H9 (cell line): Measurements from ENCODE around the gene TLK2. TPM values are rescaled to one million over a fixed set of nuclear protein-coding genes. Genes with fewer than 3 reads are reported as not detected.

Experiments
- DNase-seq: peaks from one replicate; pipeline ENCODE4 v3.0.0-alpha.2; 2017
- H2AFZ ChIP-seq: one replicate; pipeline ENCODE4 v1.6.1; 2013; ENCODE audit warnings: mild to moderate bottlenecking, low read length, control low read depth, moderate library complexity
- H2AK5ac ChIP-seq: 2 replicates; pipeline ENCODE4 v1.6.1; 2013; ENCODE audit warnings: low read length, control low read depth, mixed read lengths; ENCODE audit not compliant: insufficient read length
- H2BK120ac ChIP-seq: one replicate; pipeline ENCODE4 v1.6.1; 2013; ENCODE audit warnings: low read depth, mild to moderate bottlenecking, low read length, control low read depth, inconsistent platforms; ENCODE audit not compliant: poor library complexity, severe bottlenecking
- H2BK12ac ChIP-seq: 2 replicates; pipeline ENCODE4 v1.6.1; 2013; ENCODE audit warnings: low read length, control low read depth, mixed read lengths, low read depth; ENCODE audit not compliant: insufficient read length
- H2BK15ac ChIP-seq: 2 replicates; pipeline ENCODE4 v1.6.1; 2013; ENCODE audit warnings: low read depth, low read length, control low read depth
- H2BK20ac ChIP-seq: one replicate; pipeline ENCODE4 v1.6.1; 2013; ENCODE audit warnings: low read depth, mild to moderate bottlenecking, low read length, control low read depth, inconsistent platforms; ENCODE audit not compliant: poor library complexity, severe bottlenecking
- H2BK5ac ChIP-seq: 2 replicates; pipeline ENCODE4 v1.6.1; 2013; ENCODE audit warnings: low read length, control low read depth, mixed read lengths; ENCODE audit not compliant: insufficient read length
- H3K14ac ChIP-seq: 2 replicates; pipeline ENCODE4 v1.6.1; 2013; ENCODE audit warnings: low read length, control low read depth; ENCODE audit not compliant: insufficient read depth
- H3K18ac ChIP-seq: 2 replicates; pipeline ENCODE4 v1.6.1; 2013; ENCODE audit warnings: low read depth, mild to moderate bottlenecking, mixed read lengths, low read length, control low read depth; ENCODE audit not compliant: insufficient read length
- H3K23ac ChIP-seq: 2 replicates; pipeline ENCODE4 v1.6.1; 2013; ENCODE audit warnings: low read length, control low read depth, mixed read lengths, low read depth; ENCODE audit not compliant: insufficient read length
- H3K23me2 ChIP-seq: 2 replicates; pipeline ENCODE4 v1.6.1; 2013; ENCODE audit warnings: low read depth, mild to moderate bottlenecking, mixed read lengths, low read length, control low read depth; ENCODE audit not compliant: insufficient read length, poor library complexity, severe bottlenecking
- H3K27ac ChIP-seq: 2 replicates; pipeline ENCODE4 v1.5.1; 2013; ENCODE audit warnings: low read length, control low read depth, mixed read lengths, low read depth; ENCODE audit not compliant: insufficient read length
- H3K27me3 ChIP-seq: 2 replicates; pipeline ENCODE4 v1.6.1; 2013; ENCODE audit warnings: low read length, control low read depth, inconsistent platforms; ENCODE audit not compliant: insufficient read depth
- H3K4ac ChIP-seq: 2 replicates; pipeline ENCODE4 v1.6.1; 2013; ENCODE audit warnings: low read depth, mild to moderate bottlenecking, control low read depth, inconsistent platforms, low read length, moderate library complexity
- H3K4me1 ChIP-seq: 2 replicates; pipeline ENCODE4 v1.6.1; 2013; ENCODE audit warnings: low read length, control low read depth, inconsistent platforms; ENCODE audit not compliant: insufficient read depth
- H3K4me2 ChIP-seq: 2 replicates; pipeline ENCODE4 v1.6.1; 2013; ENCODE audit warnings: low read length, control low read depth, mixed read lengths; ENCODE audit not compliant: insufficient read length, insufficient read depth
- H3K56ac ChIP-seq: 2 replicates; pipeline ENCODE4 v1.6.1; 2013; ENCODE audit warnings: low read depth, mild to moderate bottlenecking, mixed read lengths, low read length, control low read depth; ENCODE audit not compliant: insufficient read length
- H3K79me1 ChIP-seq: 2 replicates; pipeline ENCODE4 v1.6.1; 2013; ENCODE audit warnings: low read depth, mild to moderate bottlenecking, moderate library complexity, low read length, control low read depth, inconsistent platforms; ENCODE audit not compliant: insufficient read depth, poor library complexity, severe bottlenecking
- H3K79me2 ChIP-seq: 2 replicates; pipeline ENCODE4 v1.6.1; 2013; ENCODE audit warnings: low read length, control low read depth, inconsistent platforms; ENCODE audit not compliant: insufficient read depth
- H3K9ac ChIP-seq: 2 replicates; pipeline ENCODE4 v1.6.1; 2013; ENCODE audit warnings: low read length, control low read depth, mixed read lengths; ENCODE audit not compliant: insufficient read length; ENCODE audit errors: extremely low read depth
- H3K9me3 ChIP-seq: one replicate; pipeline ENCODE4 v1.6.1; 2013; ENCODE audit warnings: low read depth, low read length, inconsistent platforms; ENCODE audit not compliant: control insufficient read depth
- H3T11ph ChIP-seq: one replicate; pipeline ENCODE4 v1.6.1; 2013; ENCODE audit warnings: mild to moderate bottlenecking, low read length, control low read depth, inconsistent platforms
- H4K20me1 ChIP-seq: one replicate; pipeline ENCODE4 v1.6.1; 2013; ENCODE audit not compliant: control insufficient read depth, insufficient read length, insufficient read depth
- H4K5ac ChIP-seq: 2 replicates; pipeline ENCODE4 v1.6.1; 2013; ENCODE audit warnings: low read depth, mild to moderate bottlenecking, mixed read lengths, low read length, control low read depth; ENCODE audit not compliant: insufficient read length
- H4K8ac ChIP-seq: replicated peaks from 2 replicates; pipeline ENCODE4 v1.6.1; 2013; ENCODE audit warnings: low read length, control low read depth, mixed read lengths, low read depth; ENCODE audit not compliant: insufficient read length
- H4K91ac ChIP-seq: 2 replicates; pipeline ENCODE4 v1.6.1; 2013; ENCODE audit warnings: low read depth, mild to moderate bottlenecking, moderate library complexity, mixed read lengths, low read length, control low read depth; ENCODE audit not compliant: insufficient read length
- H3K27ac Mint-ChIP-seq, 3 experiments: 2 replicates in 2 of 3; 3 replicates in 1 of 3; pipeline ENCODE4 v1.8.0; 2020 to 2021; ENCODE audit warnings: mixed read lengths in 3 of 3, mild to moderate bottlenecking in 1 of 3, moderate library complexity in 1 of 3
- H3K27me3 Mint-ChIP-seq: 2 replicates; pipeline ENCODE4 v1.8.0; 2021; ENCODE audit warnings: low read depth, mild to moderate bottlenecking, moderate library complexity, mixed read lengths
- H3K36me3 Mint-ChIP-seq, 3 experiments: 2 replicates in 2 of 3; 3 replicates in 1 of 3; pipeline ENCODE4 v1.8.0; 2020 to 2021; ENCODE audit warnings: low read depth in 3 of 3, mixed read lengths in 3 of 3; ENCODE audit not compliant: insufficient read depth in 1 of 3
- H3K4me1 Mint-ChIP-seq, 2 experiments: 2 replicates each; pipeline ENCODE4 v1.8.0; 2020; ENCODE audit warnings: mixed read lengths in 2 of 2
- H3K4me3 Mint-ChIP-seq, 2 experiments: 2 replicates in 1 of 2; 3 replicates in 1 of 2; pipeline ENCODE4 v1.8.0; 2020 to 2021; ENCODE audit warnings: mild to moderate bottlenecking in 2 of 2, mixed read lengths in 2 of 2, moderate library complexity in 1 of 2
- H3K9me3 Mint-ChIP-seq, 2 experiments: 2 replicates in 1 of 2; 3 replicates in 1 of 2; pipeline ENCODE4 v1.8.0; 2020; ENCODE audit warnings: mild to moderate bottlenecking in 2 of 2, mixed read lengths in 2 of 2, moderate library complexity in 1 of 2
- WGBS: extraction: QIAGEN DNeasy Blood & Tissue Kit; methylation state at CpG from one replicate; pipeline ENCODE4 v1.1.7; 2013; ENCODE audit warnings: missing lambda C conversion rate, low lambda C conversion rate, mixed read lengths; ENCODE audit not compliant: insufficient read length; ENCODE audit errors: extremely low coverage; 5-methylcytosine and 5-hydroxymethylcytosine counted together
- total RNA-seq: library from RNA; stranded (reverse); gene quantifications from 2 replicates; pipeline ENCODE4 v1.2.1, GENCODE V29; 2021
- TF ChIP-seq, protein P1 (sequence below): fragments of 200-600 bp; sonication (generic); conservative IDR thresholded peaks from 3 replicates; pipeline ENCODE4 v1.8.0; 2021; ENCODE audit warnings: antibody characterized with exemption, mild to moderate bottlenecking

The TLK2 gene
- total RNA-seq, 1 experiment from 2014 or later = 63.7 TPM

DNA sequence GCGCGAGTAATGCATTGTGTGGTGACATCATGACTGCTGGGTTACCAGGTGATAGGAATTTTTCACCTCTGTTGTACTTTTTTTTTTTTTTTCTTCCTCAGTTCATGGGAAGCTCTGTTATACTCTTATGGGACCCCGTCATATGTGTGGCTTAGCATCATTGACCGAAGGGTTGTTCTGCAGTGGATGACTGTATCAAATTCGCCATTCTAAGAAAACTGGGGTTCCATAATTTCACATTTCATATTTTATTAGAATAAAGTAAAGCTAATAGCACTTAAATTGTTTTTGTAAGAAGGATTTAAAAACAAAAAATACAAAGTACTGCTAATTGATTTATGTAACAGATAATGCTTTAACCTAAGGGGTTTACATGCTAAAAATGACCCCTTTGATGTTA, 116.9 kb downstream of the TLK2 start:
- H2BK15ac ChIP-seq = no peak overlapping the region
- no peak overlapping the region for H2AFZ ChIP-seq
- H3K23me2 ChIP-seq = no peaks in the 10 kb centered on the region
- TF ChIP-seq, protein P1, sequence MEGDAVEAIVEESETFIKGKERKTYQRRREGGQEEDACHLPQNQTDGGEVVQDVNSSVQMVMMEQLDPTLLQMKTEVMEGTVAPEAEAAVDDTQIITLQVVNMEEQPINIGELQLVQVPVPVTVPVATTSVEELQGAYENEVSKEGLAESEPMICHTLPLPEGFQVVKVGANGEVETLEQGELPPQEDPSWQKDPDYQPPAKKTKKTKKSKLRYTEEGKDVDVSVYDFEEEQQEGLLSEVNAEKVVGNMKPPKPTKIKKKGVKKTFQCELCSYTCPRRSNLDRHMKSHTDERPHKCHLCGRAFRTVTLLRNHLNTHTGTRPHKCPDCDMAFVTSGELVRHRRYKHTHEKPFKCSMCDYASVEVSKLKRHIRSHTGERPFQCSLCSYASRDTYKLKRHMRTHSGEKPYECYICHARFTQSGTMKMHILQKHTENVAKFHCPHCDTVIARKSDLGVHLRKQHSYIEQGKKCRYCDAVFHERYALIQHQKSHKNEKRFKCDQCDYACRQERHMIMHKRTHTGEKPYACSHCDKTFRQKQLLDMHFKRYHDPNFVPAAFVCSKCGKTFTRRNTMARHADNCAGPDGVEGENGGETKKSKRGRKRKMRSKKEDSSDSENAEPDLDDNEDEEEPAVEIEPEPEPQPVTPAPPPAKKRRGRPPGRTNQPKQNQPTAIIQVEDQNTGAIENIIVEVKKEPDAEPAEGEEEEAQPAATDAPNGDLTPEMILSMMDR = no peak
- DNase-seq = no peak
- H3K23ac ChIP-seq = no peak overlapping the region
- no peak overlapping the region for H3K27ac Mint-ChIP-seq
- no CpG with 5 or more reads among the region's 5 CpGs for WGBS
- no peak overlapping the region for H3K56ac ChIP-seq
- H4K91ac ChIP-seq = no peak overlapping the region
- H3K14ac ChIP-seq = no peak overlapping the region
- H3T11ph ChIP-seq = no peak overlapping the region
- no peak overlapping the region for H3K4ac ChIP-seq
- peaks cover 34 to 65% (median 61%) of the 10 kb centered on the region in 3 experiments for H3K36me3 Mint-ChIP-seq
- H3K79me1 ChIP-seq = no peaks in the 10 kb centered on the region
- no peak overlapping the region for H2AK5ac ChIP-seq
- H4K8ac ChIP-seq = no peak overlapping the region
- H4K20me1 ChIP-seq = no peaks in the 10 kb centered on the region
- H3K9ac ChIP-seq = no peak overlapping the region
- no peak overlapping the region for H2BK120ac ChIP-seq
- no peak overlapping the region for H4K5ac ChIP-seq
- no peaks in the 10 kb centered on the region for H3K9me3 ChIP-seq
- no peaks in the 10 kb centered on the region for H3K27me3 ChIP-seq
- no peaks in the 10 kb centered on the region for H3K27me3 Mint-ChIP-seq
- no peak overlapping the region for H3K18ac ChIP-seq
- no peak overlapping the region for H3K27ac ChIP-seq
- no peaks in the 10 kb centered on the region for H3K4me1 Mint-ChIP-seq
- no peak overlapping the region for H3K4me3 Mint-ChIP-seq
- no peak overlapping the region for H2BK5ac ChIP-seq
- no peak overlapping the region for H2BK12ac ChIP-seq
- no peaks in the 10 kb centered on the region for H3K4me1 ChIP-seq
- no peak overlapping the region for H3K4me2 ChIP-seq
- H3K79me2 ChIP-seq = no peaks in the 10 kb centered on the region
- H3K9me3 Mint-ChIP-seq = peaks cover 5 to 13% of the 10 kb centered on the region in 2 experiments; a peak in 4 of 5 replicates
- H2BK20ac ChIP-seq = no peak overlapping the region
